WI38 (cell line): ENCODE data around the gene CIAPIN1.
"Not testable (repeated sequence)": the region's sequence is repeated elsewhere in the genome, so short reads cannot be mapped to it uniquely, and the experiment has no call there.

Experiments
- H3K4me3 ChIP-seq: 2 replicates; pipeline ENCODE4 v1.5.1; 2011; ENCODE audit warnings: low read depth, mild to moderate bottlenecking, control low read depth, low read length
- CTCF ChIP-seq: IDR thresholded peaks from 2 replicates; pipeline ENCODE4 v1.5.1; 2012; ENCODE audit warnings: low read depth, mild to moderate bottlenecking, control low read depth, low read length

CIAPIN1 gene

GRCh38 chr16:57452021-57452420 lies 4.8 kb upstream of the CIAPIN1 start:
- no peak overlapping the region for H3K4me3 ChIP-seq
- no peak for TF ChIP-seq CTCF

- H3K4me3 ChIP-seq, result peak overlapping the region; percentile 94
- no peak for TF ChIP-seq CTCF
Measured at GRCh38 chr16:57446531-57447185, 527 bp downstream of the CIAPIN1 start.

- no peak overlapping the region for H3K4me3 ChIP-seq
- no peak for TF ChIP-seq CTCF
Measured at GRCh38 chr16:57445510-57445909, 1.7 kb downstream of the CIAPIN1 start.

- TF ChIP-seq CTCF, result no peak
- no peak overlapping the region for H3K4me3 ChIP-seq
Measured at GRCh38 chr16:57444711-57445110, 2.5 kb downstream of the CIAPIN1 start.

- H3K4me3 ChIP-seq, result not testable (repeated sequence)
Measured at GRCh38 chr16:57440551-57440950, 6.6 kb downstream of the CIAPIN1 start.

GRCh38 chr16:57439947-57440346 lies 7.2 kb downstream of the CIAPIN1 start:
- H3K4me3 ChIP-seq, result not testable (repeated sequence)

GRCh38 chr16:57435838-57436237 lies 11.3 kb downstream of the CIAPIN1 start:
- H3K4me3 ChIP-seq, result no peak overlapping the region
- no peak for TF ChIP-seq CTCF

GRCh38 chr16:57434003-57434402 lies 13.2 kb downstream of the CIAPIN1 start:
- H3K4me3 ChIP-seq, result no peak overlapping the region
- TF ChIP-seq CTCF, result no peak
